Measurements from ENCODE around the gene SSNA1.
A peak's percentile ranks its signal among the peaks of the same experiment; 100 is the strongest.

SSNA1 gene

GRCh38 chr9:137163365-137163715 lies 25.1 kb upstream of the SSNA1 start:
- H3K27ac ChIP-seq, result peak overlapping the region; percentile 93
- TF ChIP-seq, protein P1, sequence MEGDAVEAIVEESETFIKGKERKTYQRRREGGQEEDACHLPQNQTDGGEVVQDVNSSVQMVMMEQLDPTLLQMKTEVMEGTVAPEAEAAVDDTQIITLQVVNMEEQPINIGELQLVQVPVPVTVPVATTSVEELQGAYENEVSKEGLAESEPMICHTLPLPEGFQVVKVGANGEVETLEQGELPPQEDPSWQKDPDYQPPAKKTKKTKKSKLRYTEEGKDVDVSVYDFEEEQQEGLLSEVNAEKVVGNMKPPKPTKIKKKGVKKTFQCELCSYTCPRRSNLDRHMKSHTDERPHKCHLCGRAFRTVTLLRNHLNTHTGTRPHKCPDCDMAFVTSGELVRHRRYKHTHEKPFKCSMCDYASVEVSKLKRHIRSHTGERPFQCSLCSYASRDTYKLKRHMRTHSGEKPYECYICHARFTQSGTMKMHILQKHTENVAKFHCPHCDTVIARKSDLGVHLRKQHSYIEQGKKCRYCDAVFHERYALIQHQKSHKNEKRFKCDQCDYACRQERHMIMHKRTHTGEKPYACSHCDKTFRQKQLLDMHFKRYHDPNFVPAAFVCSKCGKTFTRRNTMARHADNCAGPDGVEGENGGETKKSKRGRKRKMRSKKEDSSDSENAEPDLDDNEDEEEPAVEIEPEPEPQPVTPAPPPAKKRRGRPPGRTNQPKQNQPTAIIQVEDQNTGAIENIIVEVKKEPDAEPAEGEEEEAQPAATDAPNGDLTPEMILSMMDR (IDR thresholded peaks at IDR 0.05), result no peak
- no peak for TF ChIP-seq ZFX (IDR thresholded peaks at IDR 0.05; ENCODE audit: borderline replicate concordance)

GRCh38 chr9:137163805-137164204 lies 24.7 kb upstream of the SSNA1 start:
- peak overlapping the region; percentile 93 for H3K27ac ChIP-seq

GRCh38 chr9:137164370-137165249 lies 23.9 kb upstream of the SSNA1 start:
- no peak for TF ChIP-seq ZFX (IDR thresholded peaks at IDR 0.05; ENCODE audit: borderline replicate concordance)
- TF ChIP-seq, protein P1 (IDR thresholded peaks at IDR 0.05), result no peak
- 0 out of 2 replicates have a peak overlapping the region, but pooled peaks have one; percentile 93 for H3K27ac ChIP-seq

More at GRCh38 chr9:137163805-137164204, 24.7 kb upstream of the SSNA1 start:
- TF ChIP-seq, protein P1 (IDR thresholded peaks at IDR 0.05), result no peak
- TF ChIP-seq ZFX (IDR thresholded peaks at IDR 0.05; ENCODE audit: borderline replicate concordance), result no peak

DNA sequence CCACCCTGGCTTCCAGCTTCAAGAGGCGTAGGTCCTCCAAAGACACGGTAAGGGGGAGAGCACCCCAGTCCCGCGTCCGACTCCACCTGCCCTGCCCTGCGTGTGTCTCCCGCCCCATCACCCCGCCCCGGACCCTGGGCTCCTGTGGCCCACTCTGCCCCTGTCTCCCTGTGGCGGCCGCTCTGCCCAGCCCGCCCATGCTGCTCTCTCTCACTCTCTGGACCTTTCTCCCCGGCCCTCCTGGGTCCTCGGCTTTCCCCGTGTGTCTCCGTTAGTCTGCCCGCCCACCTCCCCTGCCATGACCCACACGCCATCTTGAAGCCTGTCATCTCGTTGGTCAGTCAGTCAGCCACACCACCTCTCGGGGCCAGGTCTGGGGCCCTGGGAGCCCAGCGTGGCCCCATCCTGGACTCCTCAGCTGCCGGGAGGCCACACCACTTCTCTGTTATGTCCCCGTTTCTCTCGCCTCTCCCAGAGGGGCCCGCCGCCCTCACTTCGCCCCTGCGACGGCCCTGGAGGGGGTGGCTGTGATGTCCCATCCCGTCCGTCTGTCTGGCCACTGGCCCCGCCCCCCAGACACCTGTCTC lies 23.1 kb upstream of the SSNA1 start:
- no peak for TF ChIP-seq ZFX (IDR thresholded peaks at IDR 0.05; ENCODE audit: borderline replicate concordance)
- TF ChIP-seq, protein P1 (IDR thresholded peaks at IDR 0.05), result no peak
- H3K27ac ChIP-seq, result 0 out of 2 replicates have a peak overlapping the region, but pooled peaks have one; percentile 93

DNA sequence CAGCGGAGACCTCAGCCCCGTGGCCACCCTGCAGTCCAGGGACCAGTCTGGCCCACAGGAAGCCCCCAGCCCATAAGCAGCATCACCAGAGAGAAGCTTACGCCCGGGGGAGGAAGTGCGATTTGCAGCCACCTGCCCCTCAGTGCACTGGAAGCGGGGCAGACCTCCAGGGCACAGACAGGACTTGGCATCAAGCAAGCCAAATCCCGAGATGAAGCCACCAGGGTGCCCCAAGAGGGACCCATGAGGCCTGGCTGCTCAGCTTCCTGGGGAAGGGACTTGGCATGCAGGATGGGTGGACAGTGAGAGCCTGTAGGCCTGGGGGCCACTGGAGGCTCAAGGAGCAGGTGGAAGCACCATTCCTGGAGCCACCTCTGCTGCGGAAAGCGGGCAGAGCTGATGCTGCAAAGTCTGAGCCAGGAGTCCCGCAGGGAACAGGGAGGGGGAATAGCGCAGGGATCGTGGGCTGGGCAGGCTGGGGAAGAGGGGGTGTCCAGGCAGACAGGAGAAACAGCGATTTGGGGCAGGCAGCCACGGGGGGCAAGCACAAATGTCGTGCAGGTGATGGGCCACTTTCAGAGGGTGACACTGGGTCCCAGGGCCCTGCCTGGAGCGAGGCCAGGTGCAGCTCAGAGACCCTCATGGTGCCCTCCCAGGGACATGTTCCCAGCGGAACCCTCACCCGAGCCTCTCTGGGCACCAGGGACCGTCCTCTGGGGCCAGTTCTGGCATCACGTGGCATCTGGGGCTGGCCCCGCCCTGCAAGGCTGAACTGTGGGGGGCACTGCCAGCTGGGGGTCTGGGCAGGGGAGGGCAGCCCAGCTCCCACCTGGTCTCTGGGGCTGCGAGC lies 21.9 kb upstream of the SSNA1 start:
- TF ChIP-seq ZFX (IDR thresholded peaks at IDR 0.05; ENCODE audit: borderline replicate concordance), result no peak
- TF ChIP-seq, protein P1 (IDR thresholded peaks at IDR 0.05), result no peak
- peak overlapping the region; percentile 98 for H3K27ac ChIP-seq

DNA sequence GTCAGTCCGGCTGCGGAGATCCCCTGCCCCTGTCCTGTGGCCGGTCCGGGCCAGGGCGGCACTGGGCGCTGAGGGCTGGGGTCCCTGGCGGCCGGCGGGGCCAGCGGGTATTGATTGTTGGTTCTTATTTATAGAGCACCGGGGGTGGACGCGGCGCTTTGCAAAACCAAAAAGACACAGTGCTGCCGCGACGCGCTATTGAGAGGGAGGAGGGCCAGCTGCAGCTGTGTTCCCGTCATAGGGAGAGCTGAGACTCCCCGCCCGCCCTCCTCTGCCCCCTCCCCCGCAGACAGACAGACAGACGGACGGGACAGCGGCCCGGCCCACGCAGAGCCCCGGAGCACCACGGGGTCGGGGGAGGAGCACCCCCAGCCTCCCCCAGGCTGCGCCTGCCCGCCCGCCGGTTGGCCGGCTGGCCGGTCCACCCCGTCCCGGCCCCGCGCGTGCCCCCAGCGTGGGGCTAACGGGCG lies 21.2 kb upstream of the SSNA1 start:
- H3K27ac ChIP-seq, result peak overlapping the region; percentile 98
- TF ChIP-seq, protein P1 (IDR thresholded peaks at IDR 0.05), result no peak
- TF ChIP-seq ZFX (IDR thresholded peaks at IDR 0.05; ENCODE audit: borderline replicate concordance), result no peak
